GM23248 (cell line): Measurements from ENCODE around the gene MALT1. TPM values are rescaled to one million over a fixed set of nuclear protein-coding genes. Genes with fewer than 3 reads are reported as not detected.

Experiments
- DNase-seq: peaks from one replicate; pipeline ENCODE4 v3.0.0-alpha.2; 2015
- H2AFZ ChIP-seq: fragments of 200-600 bp; sonication (generic); 2 replicates; pipeline ENCODE4 v1.6.1; 2016; ENCODE audit warnings: antibody characterized with exemption
- H3F3A ChIP-seq: fragments of 200-600 bp; sonication (generic); 2 replicates; pipeline ENCODE4 v1.6.1; 2016; ENCODE audit warnings: mild to moderate bottlenecking, antibody characterized with exemption, mixed run types; ENCODE audit not compliant: insufficient read depth
- H3K27ac ChIP-seq: fragments of 200-600 bp; sonication (generic); 2 replicates; pipeline ENCODE4 v1.5.1; 2016; ENCODE audit warnings: mild to moderate bottlenecking
- H3K27me3 ChIP-seq: fragments of 200-600 bp; sonication (generic); replicated peaks from 2 replicates; pipeline ENCODE4 v1.6.1; 2016; ENCODE audit warnings: mild to moderate bottlenecking; ENCODE audit not compliant: insufficient read depth
- H3K36me3 ChIP-seq: fragments of 200-600 bp; sonication (generic); 2 replicates; pipeline ENCODE4 v1.6.1; 2016; ENCODE audit warnings: low read depth, mild to moderate bottlenecking
- H3K4me1 ChIP-seq: fragments of 200-600 bp; sonication (generic); 2 replicates; pipeline ENCODE4 v1.6.1; 2016; ENCODE audit warnings: mild to moderate bottlenecking; ENCODE audit not compliant: insufficient read depth
- H3K4me2 ChIP-seq: fragments of 200-600 bp; sonication (generic); one replicate; pipeline ENCODE4 v1.6.1; 2016; ENCODE audit warnings: mild to moderate bottlenecking; ENCODE audit not compliant: unreplicated experiment
- H3K4me3 ChIP-seq: fragments of 200-600 bp; sonication (generic); 2 replicates; pipeline ENCODE4 v1.5.1; 2016; ENCODE audit warnings: mild to moderate bottlenecking
- H3K79me2 ChIP-seq: fragments of 200-600 bp; sonication (generic); 2 replicates; pipeline ENCODE4 v1.6.1; 2016; ENCODE audit warnings: mild to moderate bottlenecking; ENCODE audit not compliant: insufficient read depth
- H3K9ac ChIP-seq: fragments of 200-600 bp; sonication (generic); 2 replicates; pipeline ENCODE4 v1.6.1; 2016; ENCODE audit warnings: mild to moderate bottlenecking
- H3K9me2 ChIP-seq: fragments of 200-600 bp; sonication (generic); 2 replicates; pipeline ENCODE4 v1.6.1; 2016; ENCODE audit warnings: mixed run types, mild to moderate bottlenecking, moderate library complexity; ENCODE audit not compliant: insufficient read depth
- H3K9me3 ChIP-seq: fragments of 200-600 bp; sonication (generic); one replicate; pipeline ENCODE4 v1.6.1; 2017; ENCODE audit warnings: low read depth
- H4K20me1 ChIP-seq: fragments of 200-600 bp; sonication (generic); 2 replicates; pipeline ENCODE4 v1.6.0; 2016; ENCODE audit not compliant: insufficient read depth
- EZH2 ChIP-seq: fragments of 200-600 bp; sonication (generic); IDR thresholded peaks from 2 replicates; pipeline ENCODE4 v1.6.1; 2018; ENCODE audit warnings: antibody characterized with exemption, mild to moderate bottlenecking; ENCODE audit not compliant: insufficient read depth, poor library complexity, severe bottlenecking
- EZH2phosphoT487 ChIP-seq: fragments of 200-600 bp; sonication (generic); IDR thresholded peaks from 2 replicates; pipeline ENCODE4 v1.6.1; 2018; ENCODE audit warnings: antibody characterized with exemption, moderate library complexity, mild to moderate bottlenecking, low read depth; ENCODE audit not compliant: insufficient read depth
- WGBS, 2 experiments: methylation state at CpG; one replicate each; pipeline ENCODE4 v1.1.6; 2015 to 2017; ENCODE audit warnings: low lambda C conversion rate in 2 of 2, low coverage in 1 of 2; ENCODE audit errors: missing lambda C conversion rate in 2 of 2; 5-methylcytosine and 5-hydroxymethylcytosine counted together
- in situ Hi-C: fragments of 300-500 bp; cut with MboI; formaldehyde crosslinking; loops from 2 replicates; pipeline ENCODE4 v1.15.0; 2020
- polyA plus RNA-seq: library from polyadenylated mRNA; unstranded; fragments of >200 nt; fragmentation: Nextera tagmentation; extraction: Ambion mirVana; gene quantifications from 2 replicates; pipeline ENCODE4 v1.2.1, GENCODE V29; 2016
- total RNA-seq: library from RNA; depleted of rRNA; stranded (reverse); fragments of >200 nt; shearing (Covaris generic); gene quantifications from 2 replicates; pipeline ENCODE4 v1.2.3, GENCODE V29; 2014

Gene MALT1
- total and polyA plus RNA-seq, 2 experiments from 2014 or later, result 12.6 to 42.5 TPM

GRCh38 chr18:58654896-58655614 lies 16.2 kb upstream of the MALT1 start:
- H3K27me3 ChIP-seq, result no peaks in the 10 kb centered on the region
- H3K9me3 ChIP-seq, result no peaks in the 10 kb centered on the region
- no peaks in the 10 kb centered on the region for H3F3A ChIP-seq
- no peak for DNase-seq
- in situ Hi-C loops, result no loop called here
- no peak overlapping the region for H3K27ac ChIP-seq
- no peak overlapping the region for H2AFZ ChIP-seq
- H3K36me3 ChIP-seq, result no peaks in the 10 kb centered on the region
- no peaks in the 10 kb centered on the region for H4K20me1 ChIP-seq
- H3K9me2 ChIP-seq, result no peaks in the 10 kb centered on the region
- H3K4me2 ChIP-seq, result no peak overlapping the region
- no peaks in the 10 kb centered on the region for H3K79me2 ChIP-seq
- TF ChIP-seq EZH2 (no peak), EZH2phosphoT487 (no peak)
- H3K4me3 ChIP-seq, result no peak overlapping the region
- WGBS, 2 experiments, result 82% methylated on average over 6 of the region's 6 CpGs
- peaks cover 5% of the 10 kb centered on the region for H3K4me1 ChIP-seq
- no peak overlapping the region for H3K9ac ChIP-seq

- Histone ChIP-seq H2AFZ (no peak overlapping the region), H3K9me2 (no peaks in the 10 kb centered on the region), H3K4me2 (no peak overlapping the region), H3K27ac (no peak overlapping the region), H3K79me2 (no peaks in the 10 kb centered on the region), H3K4me1 (peaks cover 12% of the 10 kb centered on the region), H3K9me3 (no peaks in the 10 kb centered on the region), H3K27me3 (no peaks in the 10 kb centered on the region), H4K20me1 (no peaks in the 10 kb centered on the region), H3F3A (0 out of 2 replicates have a peak, but pooled peaks cover 5% of the 10 kb centered on the region), H3K36me3 (no peaks in the 10 kb centered on the region), H3K4me3 (no peak overlapping the region), H3K9ac (no peak overlapping the region)
- TF ChIP-seq EZH2 (no peak), EZH2phosphoT487 (no peak)
- DNase-seq, result no peak
- in situ Hi-C loops, result no loop called here
- WGBS, 2 experiments, result 97 to 100% methylated on average over 2 of the region's 2 CpGs
Observed at GRCh38 chr18:58657081-58657480, 14.2 kb upstream of the MALT1 start.

DNA sequence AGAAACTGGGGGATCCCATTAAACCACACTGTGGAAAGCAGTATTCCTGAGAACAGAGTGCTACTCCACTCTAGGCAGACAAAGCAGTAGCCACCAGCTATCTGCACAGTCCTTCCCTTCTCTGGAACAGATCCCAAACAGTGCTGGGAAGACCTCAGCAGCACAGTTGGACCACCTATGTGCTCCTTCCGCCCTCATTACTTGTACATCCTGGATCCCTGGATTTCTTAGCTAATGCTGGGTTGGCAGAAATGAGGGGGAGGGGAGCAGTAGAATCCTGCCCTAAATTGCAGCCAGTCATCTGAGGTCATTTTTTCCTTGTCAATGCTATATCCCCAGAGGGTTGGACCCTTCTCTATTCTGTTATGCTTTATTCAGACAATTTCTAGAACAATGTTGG lies 13.8 kb upstream of the MALT1 start:
- Histone ChIP-seq H3K9ac (no peak overlapping the region), H3K4me3 (no peak overlapping the region), H2AFZ (no peak overlapping the region), H3K27me3 (no peaks in the 10 kb centered on the region), H4K20me1 (no peaks in the 10 kb centered on the region), H3K4me1 (peaks cover 15% of the 10 kb centered on the region), H3F3A (0 out of 2 replicates have a peak, but pooled peaks cover 5% of the 10 kb centered on the region), H3K9me3 (no peaks in the 10 kb centered on the region), H3K79me2 (no peaks in the 10 kb centered on the region), H3K4me2 (no peak overlapping the region), H3K9me2 (no peaks in the 10 kb centered on the region), H3K27ac (no peak overlapping the region), H3K36me3 (no peaks in the 10 kb centered on the region)
- in situ Hi-C loops, result no loop called here
- WGBS, 2 experiments, result 95 to 100% methylated on average over 1 of the region's 1 CpG
- no peak for DNase-seq
- TF ChIP-seq EZH2 (no peak), EZH2phosphoT487 (no peak)

GRCh38 chr18:58659691-58660090 lies 11.6 kb upstream of the MALT1 start:
- Histone ChIP-seq H3F3A (0 out of 2 replicates have a peak, but pooled peaks cover 9% of the 10 kb centered on the region), H3K4me2 (no peak overlapping the region), H4K20me1 (no peaks in the 10 kb centered on the region), H3K4me1 (peaks cover 15% of the 10 kb centered on the region), H3K4me3 (no peak overlapping the region), H3K79me2 (no peaks in the 10 kb centered on the region), H2AFZ (no peak overlapping the region), H3K9me2 (no peaks in the 10 kb centered on the region), H3K9ac (no peak overlapping the region), H3K27ac (no peak overlapping the region), H3K9me3 (no peaks in the 10 kb centered on the region), H3K36me3 (no peaks in the 10 kb centered on the region), H3K27me3 (no peaks in the 10 kb centered on the region)
- in situ Hi-C loops, result no loop called here
- DNase-seq, result no peak
- 90 to 93% methylated on average over 4 of the region's 4 CpGs for WGBS, 2 experiments
- TF ChIP-seq EZH2, result no peak
- TF ChIP-seq EZH2phosphoT487, result no peak

GRCh38 chr18:58660915-58661314 lies 10.3 kb upstream of the MALT1 start:
- Histone ChIP-seq H3K27me3 (no peaks in the 10 kb centered on the region), H3K9me2 (no peaks in the 10 kb centered on the region), H3K4me1 (peaks cover 23% of the 10 kb centered on the region), H3K9me3 (no peaks in the 10 kb centered on the region), H3K4me3 (no peak overlapping the region), H3K9ac (no peak overlapping the region), H2AFZ (no peak overlapping the region), H4K20me1 (no peaks in the 10 kb centered on the region), H3F3A (peaks cover 15% of the 10 kb centered on the region), H3K4me2 (no peak overlapping the region), H3K36me3 (no peaks in the 10 kb centered on the region), H3K27ac (no peak overlapping the region), H3K79me2 (no peaks in the 10 kb centered on the region)
- in situ Hi-C loops, result no loop called here
- WGBS, 2 experiments, result 95 to 97% methylated on average over 9 of the region's 9 CpGs
- DNase-seq, result no peak
- TF ChIP-seq EZH2phosphoT487 (no peak), EZH2 (no peak)
